NOMO-1 (cell line): ENCODE measurements around the gene GLB1L2.
"Not testable (repeated sequence)": the region's sequence is repeated elsewhere in the genome, so short reads cannot be mapped to it uniquely, and the experiment has no call there.

Experiments
- DNase-seq, 2 experiments: peaks; one replicate each; lab custom pipeline; 2025; ENCODE audit not compliant: unreplicated experiment in 2 of 2; lab: John Stamatoyannopoulos, UW

GLB1L2 gene

GRCh38 chr11:134322553-134322952 lies 9.2 kb upstream of the GLB1L2 start:
- DNase-seq, result no peak

- no peak for DNase-seq
Measured at GRCh38 chr11:134328433-134328832, 3.4 kb upstream of the GLB1L2 start.

- DNase-seq, result no peak
Measured at GRCh38 chr11:134330611-134331353, 1.0 kb upstream of the GLB1L2 start.

- DNase-seq, result no peak
Measured at GRCh38 chr11:134332189-134332631, 422 bp downstream of the GLB1L2 start.

- no peak for DNase-seq
Measured at GRCh38 chr11:134332782-134333181, 994 bp downstream of the GLB1L2 start.

GRCh38 chr11:134333312-134333711 lies 1.5 kb downstream of the GLB1L2 start:
- DNase-seq, result no peak

GRCh38 chr11:134333946-134334345 lies 2.2 kb downstream of the GLB1L2 start:
- DNase-seq, result no peak

- DNase-seq, result no peak
Measured at GRCh38 chr11:134334796-134335571, 3.2 kb downstream of the GLB1L2 start.

- DNase-seq, result no peak
Measured at GRCh38 chr11:134337051-134337450, 5.3 kb downstream of the GLB1L2 start.

- DNase-seq, result no peak
Measured at GRCh38 chr11:134338068-134338467, 6.3 kb downstream of the GLB1L2 start.

GRCh38 chr11:134338654-134339053 lies 6.9 kb downstream of the GLB1L2 start:
- DNase-seq, result no peak

GRCh38 chr11:134339756-134340155 lies 8.0 kb downstream of the GLB1L2 start:
- no peak for DNase-seq

GRCh38 chr11:134340354-134340964 lies 8.7 kb downstream of the GLB1L2 start:
- no peak for DNase-seq

- no peak for DNase-seq
Measured at GRCh38 chr11:134341805-134342571, 10.2 kb downstream of the GLB1L2 start.

- no peak for DNase-seq
Measured at GRCh38 chr11:134342572-134343340, 11.0 kb downstream of the GLB1L2 start.

- no peak for DNase-seq
Measured at GRCh38 chr11:134343646-134344045, 11.9 kb downstream of the GLB1L2 start.

- not testable (repeated sequence) for DNase-seq
Measured at GRCh38 chr11:134344497-134345236, 12.9 kb downstream of the GLB1L2 start.

- DNase-seq, result no peak
Measured at GRCh38 chr11:134345237-134345550, 13.4 kb downstream of the GLB1L2 start.

GRCh38 chr11:134346101-134346975 lies 14.6 kb downstream of the GLB1L2 start:
- DNase-seq, result no peak
